Glutamatergic neuron (in vitro differentiated cells): ENCODE data around the gene B3GAT1. TPM values are rescaled to one million over a fixed set of nuclear protein-coding genes. Genes with fewer than 3 reads are reported as not detected.

ENCODE experiments used
- DNase-seq: peaks from one replicate; pipeline ENCODE4 v3.0.0; 2022
- H3K27ac Mint-ChIP-seq: one replicate; pipeline ENCODE4 v1.8.0; 2020; ENCODE audit warnings: mild to moderate bottlenecking, mixed read lengths, inconsistent platforms; ENCODE audit not compliant: unreplicated experiment
- H3K27me3 Mint-ChIP-seq: one replicate; pipeline ENCODE4 v1.8.0; 2020; ENCODE audit warnings: mild to moderate bottlenecking, moderate library complexity, mixed read lengths, inconsistent platforms; ENCODE audit not compliant: unreplicated experiment
- H3K36me3 Mint-ChIP-seq: one replicate; pipeline ENCODE4 v1.8.0; 2020; ENCODE audit warnings: mild to moderate bottlenecking, mixed read lengths, inconsistent platforms; ENCODE audit not compliant: unreplicated experiment
- H3K4me1 Mint-ChIP-seq: one replicate; pipeline ENCODE4 v1.8.0; 2020; ENCODE audit warnings: mild to moderate bottlenecking, low read depth, mixed read lengths, inconsistent platforms; ENCODE audit not compliant: unreplicated experiment
- H3K4me3 Mint-ChIP-seq: one replicate; pipeline ENCODE4 v1.8.0; 2020; ENCODE audit warnings: mild to moderate bottlenecking, mixed read lengths, inconsistent platforms; ENCODE audit not compliant: unreplicated experiment
- H3K9me3 Mint-ChIP-seq: one replicate; pipeline ENCODE4 v1.8.0; 2020; ENCODE audit warnings: mild to moderate bottlenecking, moderate library complexity, mixed read lengths, inconsistent platforms; ENCODE audit not compliant: unreplicated experiment
- CTCF ChIP-seq: fragments of 200-600 bp; sonication (generic); IDR thresholded peaks from one replicate; pipeline ENCODE4 v1.5.0; 2021; ENCODE audit not compliant: partially characterized antibody, unreplicated experiment
- total RNA-seq: library from RNA; stranded (reverse); fragmentation: NEBNext Ultra II Directional; extraction: Animal tissue kit (Norgen Biotek cat#: 25700); gene quantifications from one replicate; pipeline ENCODE4 v1.2.1, GENCODE V29; 2021; ENCODE audit not compliant: unreplicated experiment

The B3GAT1 gene
- total RNA-seq, 1 donor from 2014 or later, result 240 TPM

- TF ChIP-seq CTCF, result no peak
- peak overlapping the region; percentile 38 for H3K4me3 Mint-ChIP-seq
- peaks cover 11% of the 10 kb centered on the region for H3K36me3 Mint-ChIP-seq
- peak overlapping the region; percentile 60 for H3K27ac Mint-ChIP-seq
- H3K9me3 Mint-ChIP-seq, result peaks cover 16% of the 10 kb centered on the region
- H3K4me1 Mint-ChIP-seq, result peaks cover 52% of the 10 kb centered on the region
- no peak for DNase-seq
- H3K27me3 Mint-ChIP-seq, result peaks cover 15% of the 10 kb centered on the region
Measured at GRCh38 chr11:134397304-134398078, 14.6 kb downstream of the B3GAT1 start.

- Mint-ChIP-seq H3K9me3 (peaks cover 16% of the 10 kb centered on the region), H3K4me1 (peaks cover 58% of the 10 kb centered on the region), H3K27me3 (peaks cover 16% of the 10 kb centered on the region), H3K27ac (peak overlapping the region; percentile 89), H3K4me3 (no peak overlapping the region), H3K36me3 (no peaks in the 10 kb centered on the region)
- no peak for TF ChIP-seq CTCF
- no peak for DNase-seq
Measured at GRCh38 chr11:134395002-134395401, 17.0 kb downstream of the B3GAT1 start.

DNA sequence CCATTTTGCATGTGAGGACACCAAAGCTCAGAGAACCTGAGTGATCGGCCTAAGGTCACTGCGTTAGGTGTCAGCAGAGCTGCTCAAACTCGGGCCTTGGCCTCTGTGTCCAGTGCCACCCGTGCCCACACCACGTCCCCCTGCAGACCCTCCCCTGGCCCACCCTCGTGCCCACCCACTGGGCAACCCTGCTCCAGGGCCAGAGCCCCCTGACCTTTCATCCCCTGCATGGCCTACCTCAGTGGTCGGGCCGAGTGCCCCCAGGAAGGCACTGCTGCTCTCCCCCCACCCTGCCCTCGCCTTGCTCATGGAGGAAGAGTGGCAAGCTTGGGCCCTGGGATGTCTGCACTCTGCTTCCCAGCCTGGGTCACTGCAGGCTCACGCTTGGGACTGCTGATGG is 17.7 kb downstream of the B3GAT1 start:
- TF ChIP-seq CTCF, result no peak
- peaks cover 16% of the 10 kb centered on the region for H3K27me3 Mint-ChIP-seq
- no peaks in the 10 kb centered on the region for H3K36me3 Mint-ChIP-seq
- peaks cover 58% of the 10 kb centered on the region for H3K4me1 Mint-ChIP-seq
- H3K9me3 Mint-ChIP-seq, result peaks cover 16% of the 10 kb centered on the region
- no peak for DNase-seq
- peak overlapping the region; percentile 49 for H3K4me3 Mint-ChIP-seq
- H3K27ac Mint-ChIP-seq, result peak overlapping the region; percentile 89

- TF ChIP-seq CTCF, result no peak
- H3K9me3 Mint-ChIP-seq, result peaks cover 21% of the 10 kb centered on the region
- H3K36me3 Mint-ChIP-seq, result peaks cover 6% of the 10 kb centered on the region
- H3K4me3 Mint-ChIP-seq, result peak overlapping the region; percentile 49
- peak overlapping the region; percentile 87 for H3K27ac Mint-ChIP-seq
- DNase-seq, result peak; percentile 74
- H3K4me1 Mint-ChIP-seq, result peaks cover 54% of the 10 kb centered on the region
- H3K27me3 Mint-ChIP-seq, result peaks cover 18% of the 10 kb centered on the region
Measured at GRCh38 chr11:134393638-134394037, 18.4 kb downstream of the B3GAT1 start.

DNA sequence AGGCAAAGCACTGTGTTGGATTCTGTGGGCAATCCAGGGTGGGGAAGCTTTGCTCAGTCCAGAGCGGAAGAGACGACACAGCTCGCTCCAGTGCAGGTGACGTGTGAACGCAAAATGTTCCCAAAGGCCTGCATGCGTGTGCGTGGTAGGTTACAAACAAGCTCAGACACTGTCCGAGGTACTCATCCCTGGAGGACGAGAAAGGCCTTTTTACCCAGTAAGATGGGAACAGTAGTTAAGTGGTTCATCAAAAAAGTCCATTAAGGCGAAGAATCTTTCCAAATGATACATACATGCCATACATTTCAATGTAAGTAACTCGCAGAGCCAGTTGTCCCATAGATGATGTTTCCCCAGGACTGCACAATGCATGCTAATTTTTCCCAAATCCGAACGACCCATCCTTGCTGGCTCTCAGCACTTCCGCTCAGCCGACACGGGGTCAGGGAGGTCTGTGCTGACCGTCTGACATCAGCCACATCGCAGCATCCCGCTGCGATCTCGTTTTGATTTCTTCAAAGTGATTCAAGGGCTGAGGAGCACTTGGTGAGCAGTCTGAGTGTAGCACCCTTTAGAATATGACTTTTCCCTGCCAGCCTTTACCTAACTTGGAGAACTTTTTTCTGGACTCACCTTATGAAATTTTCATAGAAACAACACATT is 19.0 kb downstream of the B3GAT1 start:
- Mint-ChIP-seq H3K4me3 (peak overlapping the region; percentile 40), H3K27ac (peak overlapping the region; percentile 87), H3K27me3 (peaks cover 18% of the 10 kb centered on the region), H3K36me3 (peaks cover 6% of the 10 kb centered on the region), H3K9me3 (peaks cover 22% of the 10 kb centered on the region), H3K4me1 (peaks cover 50% of the 10 kb centered on the region)
- no peak for DNase-seq
- TF ChIP-seq CTCF, result no peak
